ENCODE data around the gene GNAI2. TPM values are rescaled to one million over a fixed set of nuclear protein-coding genes. Genes with fewer than 3 reads are reported as not detected.

Gene GNAI2
- total and polyA plus RNA-seq, 8 donors, result 26.9 to 104 (median 51.9) TPM

DNA sequence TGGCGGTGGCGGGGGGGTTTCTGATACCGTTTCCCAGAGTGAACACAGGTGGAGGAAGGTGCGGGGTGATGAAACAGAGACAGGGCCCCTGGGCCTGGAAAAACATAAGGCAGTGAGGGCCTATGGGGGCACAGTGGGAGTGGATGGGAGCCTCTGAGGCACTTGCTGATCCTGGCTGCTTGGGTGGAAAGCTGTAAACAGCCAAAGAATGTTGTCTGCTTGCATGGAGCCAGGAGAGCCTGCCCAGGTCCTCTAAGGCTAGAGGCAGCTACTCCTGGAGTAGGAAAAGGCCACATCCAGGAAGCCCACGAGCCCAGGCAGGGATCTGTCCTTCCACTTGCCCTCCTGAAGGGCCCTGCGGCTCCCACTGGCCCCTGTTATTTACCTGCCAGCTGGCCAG is 30.0 kb downstream of the GNAI2 start:
- Histone ChIP-seq H3K27me3 (no peaks in the 10 kb centered on the region), H3K4me3 (no peak overlapping the region), H3K9me3 (no peaks in the 10 kb centered on the region), H3K36me3 (no peaks in the 10 kb centered on the region), H3K27ac (peak overlapping the region; percentile 87 to 94 (median 90)), H3K4me1 (peaks cover 20 to 42% (median 21%) of the 10 kb centered on the region in 3 donors)
- FAIRE-seq (no peak), ATAC-seq (no peak), DNase-seq (peak in 1 of 6 donors; percentile 39)
- intact Hi-C loops (cut with DNase I), result no loop called here
- no peak for TF ChIP-seq CTCF (IDR thresholded peaks at IDR 0.05)
- WGBS, 2 donors, result 76 to 85% methylated on average over 6 of the region's 6 CpGs

DNA sequence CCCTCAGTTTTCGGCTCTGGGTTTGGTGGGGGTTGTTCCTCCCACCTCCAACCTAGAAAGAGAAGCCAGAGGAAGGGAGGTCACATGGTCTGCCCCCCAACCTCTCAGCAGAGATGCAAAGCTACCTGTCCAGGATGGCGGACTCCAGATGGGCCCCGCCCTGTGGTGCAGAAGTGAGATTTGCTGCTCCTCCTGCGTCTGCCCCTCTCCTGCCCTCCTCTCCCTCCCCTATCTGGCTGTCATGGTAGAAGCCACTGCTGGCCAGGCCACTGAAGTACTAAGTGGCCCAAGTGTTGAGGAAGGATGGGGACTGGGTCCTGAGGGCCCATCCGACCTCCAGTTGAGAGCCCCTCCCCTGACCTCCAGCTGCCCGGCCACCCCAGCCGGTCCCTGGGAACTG is 30.8 kb downstream of the GNAI2 start:
- peak in 2 of 6 donors; percentile 28 to 44 for DNase-seq
- no peak for FAIRE-seq
- Histone ChIP-seq H3K36me3 (no peaks in the 10 kb centered on the region), H3K9me3 (no peaks in the 10 kb centered on the region), H3K4me3 (peak overlapping the region; percentile 6 to 52 (median 32)), H3K4me1 (peaks cover 23 to 41% (median 25%) of the 10 kb centered on the region in 3 donors), H3K27ac (peak overlapping the region; percentile 87 to 94 (median 90)), H3K27me3 (no peaks in the 10 kb centered on the region)
- WGBS, 2 donors, result 42 to 48% methylated on average over 7 of the region's 7 CpGs
- no peak for ATAC-seq
- TF ChIP-seq CTCF (IDR thresholded peaks at IDR 0.05), result no peak
- intact Hi-C loops (cut with DNase I), result no loop called here

DNA sequence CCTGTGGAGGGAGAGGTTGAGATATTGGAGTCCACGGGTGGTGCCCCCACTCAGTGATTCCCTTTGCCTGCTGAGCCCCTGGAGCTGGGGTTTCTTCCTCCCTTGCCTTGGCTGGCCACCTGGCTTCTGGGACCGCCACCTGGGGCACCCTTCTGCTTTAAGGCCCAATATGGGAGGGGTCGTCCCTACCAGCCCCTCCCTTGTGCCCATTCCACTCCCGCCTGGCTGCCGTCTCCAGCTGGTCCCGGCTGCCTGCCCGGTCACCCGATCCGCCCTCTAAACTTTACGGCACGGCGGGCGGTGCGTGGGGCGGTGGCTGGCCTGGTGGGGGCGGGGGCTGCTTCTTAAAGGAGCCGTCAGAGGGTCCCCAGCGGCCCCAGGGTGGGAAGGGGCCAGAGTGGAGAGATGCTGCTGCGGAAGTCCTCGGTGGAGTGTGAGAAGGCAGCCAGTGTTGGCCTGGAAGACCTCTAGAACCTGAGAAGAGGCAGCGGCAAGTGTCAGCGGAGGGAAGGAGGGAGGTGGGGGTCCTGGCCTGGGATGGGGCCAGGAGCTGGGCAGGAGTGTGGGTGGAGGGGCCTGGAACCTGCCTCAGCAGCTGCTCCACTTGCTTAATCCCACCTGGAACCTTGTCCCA is 31.4 kb downstream of the GNAI2 start:
- FAIRE-seq (no peak), ATAC-seq (peak; percentile 40 to 59 (median 46)), DNase-seq (peak; percentile 70 to 92 (median 80))
- TF ChIP-seq CTCF (IDR thresholded peaks at IDR 0.05), result no peak
- intact Hi-C loops (cut with DNase I), result no loop called here
- peak overlapping the region; percentile 87 to 94 (median 90) for H3K27ac ChIP-seq
- H3K36me3 ChIP-seq, result no peaks in the 10 kb centered on the region
- H3K4me1 ChIP-seq, result peaks cover 25 to 41% (median 25%) of the 10 kb centered on the region in 3 donors
- H3K4me3 ChIP-seq, result peak overlapping the region; percentile 6 to 52 (median 32)
- H3K9me3 ChIP-seq, result no peaks in the 10 kb centered on the region
- 9 to 11% methylated on average over 22 of the region's 22 CpGs for WGBS, 2 donors
- H3K27me3 ChIP-seq, result no peaks in the 10 kb centered on the region

GRCh38 chr3:50268276-50268675 is 32.3 kb downstream of the GNAI2 start:
- no peak for FAIRE-seq

More at GRCh38 chr3:50268276-50268675, 32.3 kb downstream of the GNAI2 start:
- WGBS, 2 donors, result 25 to 28% methylated on average over 3 of the region's 3 CpGs
- H3K4me3 ChIP-seq, result peak overlapping the region in 2 of 4 donors; percentile 49 to 58
- no peaks in the 10 kb centered on the region for H3K36me3 ChIP-seq
- no peak for ATAC-seq
- peak overlapping the region; percentile 87 to 94 (median 90) for H3K27ac ChIP-seq
- H3K9me3 ChIP-seq, result no peaks in the 10 kb centered on the region
- no peaks in the 10 kb centered on the region for H3K27me3 ChIP-seq
- H3K4me1 ChIP-seq, result peaks cover 25 to 45% (median 29%) of the 10 kb centered on the region in 3 donors
- no peak for DNase-seq
- TF ChIP-seq CTCF (IDR thresholded peaks at IDR 0.05), result no peak
- intact Hi-C loops (cut with DNase I), result no loop called here

Data from pancreas (tissue), 10 donors.